Esophagus squamous epithelium (tissue), 5 donors: Measurements from ENCODE around the gene NCOA5. TPM values are rescaled to one million over a fixed set of nuclear protein-coding genes. Genes with fewer than 3 reads are reported as not detected.

Experiments used
- DNase-seq: peaks from one replicate; lab custom pipeline; 2025; lab: John Stamatoyannopoulos, UW
- H3K27ac ChIP-seq, 4 donors: fragments of 200-600 bp; sonication (generic); one replicate each; pipeline ENCODE4 v1.5.1; 2016 to 2019; ENCODE audit warnings: mild to moderate bottlenecking in 1 of 4
- H3K27me3 ChIP-seq, 4 donors: fragments of 200-600 bp; sonication (generic); 1 replicate in 3 of 4; 2 replicates in 1 of 4; pipeline versions ENCODE4 v1.5.1 to v1.6.0; 2017 to 2021; ENCODE audit warnings: antibody characterized with exemption in 1 of 4
- H3K36me3 ChIP-seq, 3 donors: fragments of 200-600 bp; sonication (generic); one replicate each; pipeline ENCODE4 v1.5.1; 2016 to 2019
- H3K4me1 ChIP-seq, 3 donors: fragments of 200-600 bp; sonication (generic); one replicate each; pipeline ENCODE4 v1.5.1; 2017 to 2019
- H3K4me3 ChIP-seq, 4 donors: fragments of 200-600 bp; sonication (generic); 1 replicate in 3 of 4; 2 replicates in 1 of 4; pipeline ENCODE4 v1.5.1; 2016 to 2019; ENCODE audit warnings: mild to moderate bottlenecking in 2 of 4, moderate library complexity in 1 of 4
- H3K9me3 ChIP-seq, 3 donors: fragments of 200-600 bp; sonication (generic); one replicate each; pipeline ENCODE4 v1.5.1; 2016 to 2019
- POLR2A ChIP-seq, 4 donors: fragments of 450-650 bp; IDR thresholded peaks; one replicate each; pipeline ENCODE4 v1.6.1; 2017; ENCODE audit warnings: antibody characterized with exemption in 4 of 4, mild to moderate bottlenecking in 4 of 4, moderate library complexity in 3 of 4
- WGBS, 2 donors: methylation state at CpG; one replicate each; pipeline ENCODE4 v1.1.5; 2018; 5-methylcytosine and 5-hydroxymethylcytosine counted together
- intact Hi-C: fragments of 100-400 bp; cut with DNase I; formaldehyde crosslinking; loops from one replicate; pipeline ENCODE4 v1.15.0; 2022
- total RNA-seq, 4 donors: library from RNA; depleted of rRNA; stranded (reverse); fragments of >200 nt; gene quantifications; one replicate each; pipeline ENCODE4 v1.1.0, GENCODE V29; 2016
- TF ChIP-seq, protein P1 (sequence below), 6 experiments: fragments of 450-650 bp in 4 of 6; fragments of 200-600 bp in 2 of 6; sonication (generic) in 2 of 6; IDR thresholded peaks; one replicate each; pipeline ENCODE4 v1.5.1; 2016 to 2019; ENCODE audit warnings: antibody characterized with exemption in 6 of 6, mild to moderate bottlenecking in 4 of 6, moderate library complexity in 4 of 6
- donor health status: DM: yes; HTN: yes; CAD: no.

The NCOA5 gene
- total RNA-seq, 4 donors from 2014 or later: 20.7 to 29.8 (median 22.3) TPM

- Histone ChIP-seq H3K4me1 (peaks cover 14 to 21% (median 16%) of the 10 kb centered on the region in 3 donors), H3K27me3 (peaks cover 0 to 99% (median 13%) of the 10 kb centered on the region in 4 donors), H3K9me3 (no peaks in the 10 kb centered on the region), H3K36me3 (no peaks in the 10 kb centered on the region), H3K4me3 (no peak overlapping the region), H3K27ac (no peak overlapping the region)
- 76% methylated on average over 4 of the region's 4 CpGs for WGBS, 2 donors
- intact Hi-C loops: loop anchor here (10.0 kb wide), 1 partner anchor 154 kb away; no protein-coding TSS in a partner anchor
- TF ChIP-seq, protein P1, sequence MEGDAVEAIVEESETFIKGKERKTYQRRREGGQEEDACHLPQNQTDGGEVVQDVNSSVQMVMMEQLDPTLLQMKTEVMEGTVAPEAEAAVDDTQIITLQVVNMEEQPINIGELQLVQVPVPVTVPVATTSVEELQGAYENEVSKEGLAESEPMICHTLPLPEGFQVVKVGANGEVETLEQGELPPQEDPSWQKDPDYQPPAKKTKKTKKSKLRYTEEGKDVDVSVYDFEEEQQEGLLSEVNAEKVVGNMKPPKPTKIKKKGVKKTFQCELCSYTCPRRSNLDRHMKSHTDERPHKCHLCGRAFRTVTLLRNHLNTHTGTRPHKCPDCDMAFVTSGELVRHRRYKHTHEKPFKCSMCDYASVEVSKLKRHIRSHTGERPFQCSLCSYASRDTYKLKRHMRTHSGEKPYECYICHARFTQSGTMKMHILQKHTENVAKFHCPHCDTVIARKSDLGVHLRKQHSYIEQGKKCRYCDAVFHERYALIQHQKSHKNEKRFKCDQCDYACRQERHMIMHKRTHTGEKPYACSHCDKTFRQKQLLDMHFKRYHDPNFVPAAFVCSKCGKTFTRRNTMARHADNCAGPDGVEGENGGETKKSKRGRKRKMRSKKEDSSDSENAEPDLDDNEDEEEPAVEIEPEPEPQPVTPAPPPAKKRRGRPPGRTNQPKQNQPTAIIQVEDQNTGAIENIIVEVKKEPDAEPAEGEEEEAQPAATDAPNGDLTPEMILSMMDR (IDR thresholded peaks at IDR 0.05): no peak
- no peak for TF ChIP-seq POLR2A (IDR thresholded peaks at IDR 0.05)
- no peak for DNase-seq
Observed at GRCh38 chr20:46020555-46020954, 69.2 kb downstream of the NCOA5 start.

DNA sequence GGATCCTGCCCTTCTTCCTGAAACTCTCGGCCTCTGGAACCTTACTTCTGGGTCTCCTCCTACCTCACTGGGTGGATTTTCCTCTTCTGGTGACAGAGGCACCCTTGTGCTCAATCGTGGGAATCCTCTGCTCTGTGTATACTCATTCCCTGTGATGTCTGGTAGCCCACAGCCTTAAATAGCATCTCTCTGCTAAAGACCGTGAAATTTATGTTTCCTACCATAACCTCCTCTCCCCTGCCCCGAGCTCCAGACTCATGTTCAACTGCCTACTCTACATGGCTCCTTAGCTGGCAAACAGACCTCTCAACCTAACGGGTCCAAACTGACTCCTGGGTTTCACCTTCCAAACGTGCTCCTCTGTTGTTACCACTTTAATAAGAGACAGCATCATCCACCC lies 71.2 kb downstream of the NCOA5 start:
- Histone ChIP-seq H3K9me3 (no peaks in the 10 kb centered on the region), H3K4me3 (no peak overlapping the region), H3K36me3 (no peaks in the 10 kb centered on the region), H3K27me3 (peaks cover 0 to 98% (median 16%) of the 10 kb centered on the region in 4 donors), H3K27ac (no peak overlapping the region), H3K4me1 (peaks cover 19 to 30% (median 22%) of the 10 kb centered on the region in 3 donors)
- DNase-seq: no peak
- intact Hi-C loops: no loop called here
- TF ChIP-seq, protein P1 (IDR thresholded peaks at IDR 0.05): no peak
- TF ChIP-seq POLR2A (IDR thresholded peaks at IDR 0.05): no peak
- WGBS, 2 donors: 54 to 65% methylated on average over 6 of the region's 6 CpGs

DNA sequence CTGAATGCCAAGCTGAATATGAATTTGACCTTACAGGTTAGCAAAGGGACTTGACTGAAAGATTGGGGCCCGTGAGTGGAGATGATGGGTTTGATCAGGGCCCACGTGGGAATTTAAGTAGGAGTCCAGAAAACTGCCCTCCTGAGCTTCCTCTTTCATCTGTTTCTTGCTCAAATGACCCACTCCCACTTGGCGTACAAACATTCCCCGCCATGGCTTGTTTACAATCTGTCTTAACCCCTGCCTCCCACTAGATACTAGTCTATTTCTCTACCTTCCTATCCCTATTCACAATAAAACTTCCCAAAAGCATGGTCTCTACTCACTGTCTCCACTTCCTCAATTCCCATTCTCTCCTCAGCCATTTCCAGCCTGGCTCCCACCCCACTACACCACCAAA lies 71.7 kb downstream of the NCOA5 start:
- H3K36me3 ChIP-seq: no peaks in the 10 kb centered on the region
- H3K4me1 ChIP-seq: peaks cover 22 to 35% (median 25%) of the 10 kb centered on the region in 3 donors
- H3K27me3 ChIP-seq: peaks cover 0 to 98% (median 15%) of the 10 kb centered on the region in 4 donors
- no peak overlapping the region for H3K27ac ChIP-seq
- H3K9me3 ChIP-seq: no peaks in the 10 kb centered on the region
- DNase-seq: no peak
- TF ChIP-seq, protein P1 (IDR thresholded peaks at IDR 0.05): no peak
- TF ChIP-seq POLR2A (IDR thresholded peaks at IDR 0.05): no peak
- no peak overlapping the region for H3K4me3 ChIP-seq
- intact Hi-C loops: no loop called here
- WGBS, 2 donors: 54 to 56% methylated on average over 4 of the region's 4 CpGs

DNA sequence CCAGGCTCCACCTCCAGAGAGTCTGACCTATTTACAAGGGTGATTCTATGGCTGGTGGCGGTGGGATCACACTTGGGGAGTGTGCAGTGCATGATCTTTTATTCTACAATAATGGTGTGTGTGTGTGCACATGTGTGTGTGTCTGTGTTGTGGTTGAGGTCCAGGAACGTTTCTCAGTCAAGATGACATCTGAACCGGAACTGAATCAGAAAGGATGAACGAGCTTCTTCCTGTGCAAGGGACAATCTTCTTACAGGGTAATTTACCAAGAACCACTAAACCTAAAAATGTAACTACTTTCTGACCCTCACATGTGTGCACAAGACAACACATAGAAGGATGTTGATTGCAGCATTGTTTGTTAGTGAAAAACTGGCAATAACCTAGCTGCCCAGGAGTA lies 72.5 kb downstream of the NCOA5 start:
- no peak for DNase-seq
- Histone ChIP-seq H3K9me3 (no peaks in the 10 kb centered on the region), H3K27me3 (peaks cover 0 to 98% (median 16%) of the 10 kb centered on the region in 4 donors), H3K4me3 (no peak overlapping the region), H3K4me1 (peaks cover 17 to 30% (median 19%) of the 10 kb centered on the region in 3 donors), H3K27ac (no peak overlapping the region), H3K36me3 (no peaks in the 10 kb centered on the region)
- 51 to 73% methylated on average over 4 of the region's 4 CpGs for WGBS, 2 donors
- intact Hi-C loops: no loop called here
- TF ChIP-seq, protein P1 (IDR thresholded peaks at IDR 0.05): no peak
- TF ChIP-seq POLR2A (IDR thresholded peaks at IDR 0.05): no peak

GRCh38 chr20:46014517-46015396 lies 75.0 kb downstream of the NCOA5 start:
- TF ChIP-seq POLR2A (IDR thresholded peaks at IDR 0.05): no peak
- TF ChIP-seq, protein P1 (IDR thresholded peaks at IDR 0.05): no peak
- peaks cover 0 to 98% (median 32%) of the 10 kb centered on the region in 4 donors for H3K27me3 ChIP-seq
- H3K9me3 ChIP-seq: no peaks in the 10 kb centered on the region
- H3K4me1 ChIP-seq: peaks cover 13 to 41% (median 14%) of the 10 kb centered on the region in 3 donors
- peak overlapping the region in 1 of 4 donors; percentile 40 for H3K4me3 ChIP-seq
- no peak overlapping the region for H3K27ac ChIP-seq
- intact Hi-C loops: no loop called here
- WGBS, 2 donors: 48 to 58% methylated on average over 6 to 7 of the region's 7 CpGs
- H3K36me3 ChIP-seq: no peaks in the 10 kb centered on the region
- no peak for DNase-seq
